GM23338 (cell line): Measurements from ENCODE around the gene MYO5A.

Experiments used
- EZH2 ChIP-seq: fragments of 200-600 bp; sonication (generic); IDR thresholded peaks from one replicate; pipeline ENCODE4 v1.8.0; 2017; ENCODE audit warnings: antibody characterized with exemption, mild to moderate bottlenecking, low read depth; ENCODE audit not compliant: unreplicated experiment
- EZH2phosphoT487 ChIP-seq: fragments of 200-600 bp; sonication (generic); IDR thresholded peaks from one replicate; pipeline ENCODE4 v1.8.1; 2018; ENCODE audit warnings: antibody characterized with exemption; ENCODE audit not compliant: unreplicated experiment
- JUNB ChIP-seq: IDR thresholded peaks from one replicate; pipeline ENCODE4 v1.6.1; 2016; ENCODE audit warnings: antibody characterized with exemption; ENCODE audit not compliant: unreplicated experiment
- TF ChIP-seq, protein P1 (sequence below), 2 experiments: fragments of 200-600 bp in 1 of 2; sonication (generic) in 1 of 2; conservative IDR thresholded peaks; 2 replicates each; pipeline versions ENCODE4 v1.5.1 to v1.6.1; 2016 to 2017; ENCODE audit warnings: antibody characterized with exemption in 2 of 2, low read depth in 2 of 2, mild to moderate bottlenecking in 2 of 2, moderate library complexity in 1 of 2
- TF ChIP-seq, protein P2 (sequence below): fragments of 250-450 bp; sonication (Bioruptor Pico); IDR thresholded peaks from 2 replicates; pipeline ENCODE4 v1.5.0; 2020; ENCODE audit warnings: mild to moderate bottlenecking, moderate library complexity

DNA sequence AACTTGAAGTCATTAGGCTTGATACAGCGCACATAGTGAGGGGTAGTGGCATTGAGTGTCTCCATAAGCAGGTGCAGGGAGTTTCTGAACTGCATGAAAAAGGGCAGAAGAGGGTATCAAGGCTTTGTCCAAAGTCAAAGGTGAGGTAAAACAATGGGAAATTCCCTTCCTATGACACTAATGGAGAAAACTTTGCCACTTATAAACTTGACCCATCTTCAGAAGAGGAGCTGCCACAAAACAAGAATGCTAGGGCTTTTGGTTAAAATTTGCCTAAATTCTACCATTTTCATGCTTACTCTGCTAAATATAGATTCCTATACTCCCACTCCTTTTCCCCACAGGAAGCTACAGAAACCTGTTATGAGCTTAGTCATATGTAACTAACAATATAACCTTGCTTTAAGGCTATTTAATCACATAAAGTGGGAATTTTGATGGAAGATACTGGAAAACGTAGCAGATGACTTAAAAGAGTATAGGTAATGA lies 145.5 kb downstream of the MYO5A start:
- TF ChIP-seq, protein P1, sequence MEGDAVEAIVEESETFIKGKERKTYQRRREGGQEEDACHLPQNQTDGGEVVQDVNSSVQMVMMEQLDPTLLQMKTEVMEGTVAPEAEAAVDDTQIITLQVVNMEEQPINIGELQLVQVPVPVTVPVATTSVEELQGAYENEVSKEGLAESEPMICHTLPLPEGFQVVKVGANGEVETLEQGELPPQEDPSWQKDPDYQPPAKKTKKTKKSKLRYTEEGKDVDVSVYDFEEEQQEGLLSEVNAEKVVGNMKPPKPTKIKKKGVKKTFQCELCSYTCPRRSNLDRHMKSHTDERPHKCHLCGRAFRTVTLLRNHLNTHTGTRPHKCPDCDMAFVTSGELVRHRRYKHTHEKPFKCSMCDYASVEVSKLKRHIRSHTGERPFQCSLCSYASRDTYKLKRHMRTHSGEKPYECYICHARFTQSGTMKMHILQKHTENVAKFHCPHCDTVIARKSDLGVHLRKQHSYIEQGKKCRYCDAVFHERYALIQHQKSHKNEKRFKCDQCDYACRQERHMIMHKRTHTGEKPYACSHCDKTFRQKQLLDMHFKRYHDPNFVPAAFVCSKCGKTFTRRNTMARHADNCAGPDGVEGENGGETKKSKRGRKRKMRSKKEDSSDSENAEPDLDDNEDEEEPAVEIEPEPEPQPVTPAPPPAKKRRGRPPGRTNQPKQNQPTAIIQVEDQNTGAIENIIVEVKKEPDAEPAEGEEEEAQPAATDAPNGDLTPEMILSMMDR (conservative IDR thresholded peaks at IDR 0.05; ENCODE audit: low read depth in 2 of 2) = no peak
- TF ChIP-seq EZH2phosphoT487 = no peak
- no peak for TF ChIP-seq EZH2
- TF ChIP-seq, protein P2, sequence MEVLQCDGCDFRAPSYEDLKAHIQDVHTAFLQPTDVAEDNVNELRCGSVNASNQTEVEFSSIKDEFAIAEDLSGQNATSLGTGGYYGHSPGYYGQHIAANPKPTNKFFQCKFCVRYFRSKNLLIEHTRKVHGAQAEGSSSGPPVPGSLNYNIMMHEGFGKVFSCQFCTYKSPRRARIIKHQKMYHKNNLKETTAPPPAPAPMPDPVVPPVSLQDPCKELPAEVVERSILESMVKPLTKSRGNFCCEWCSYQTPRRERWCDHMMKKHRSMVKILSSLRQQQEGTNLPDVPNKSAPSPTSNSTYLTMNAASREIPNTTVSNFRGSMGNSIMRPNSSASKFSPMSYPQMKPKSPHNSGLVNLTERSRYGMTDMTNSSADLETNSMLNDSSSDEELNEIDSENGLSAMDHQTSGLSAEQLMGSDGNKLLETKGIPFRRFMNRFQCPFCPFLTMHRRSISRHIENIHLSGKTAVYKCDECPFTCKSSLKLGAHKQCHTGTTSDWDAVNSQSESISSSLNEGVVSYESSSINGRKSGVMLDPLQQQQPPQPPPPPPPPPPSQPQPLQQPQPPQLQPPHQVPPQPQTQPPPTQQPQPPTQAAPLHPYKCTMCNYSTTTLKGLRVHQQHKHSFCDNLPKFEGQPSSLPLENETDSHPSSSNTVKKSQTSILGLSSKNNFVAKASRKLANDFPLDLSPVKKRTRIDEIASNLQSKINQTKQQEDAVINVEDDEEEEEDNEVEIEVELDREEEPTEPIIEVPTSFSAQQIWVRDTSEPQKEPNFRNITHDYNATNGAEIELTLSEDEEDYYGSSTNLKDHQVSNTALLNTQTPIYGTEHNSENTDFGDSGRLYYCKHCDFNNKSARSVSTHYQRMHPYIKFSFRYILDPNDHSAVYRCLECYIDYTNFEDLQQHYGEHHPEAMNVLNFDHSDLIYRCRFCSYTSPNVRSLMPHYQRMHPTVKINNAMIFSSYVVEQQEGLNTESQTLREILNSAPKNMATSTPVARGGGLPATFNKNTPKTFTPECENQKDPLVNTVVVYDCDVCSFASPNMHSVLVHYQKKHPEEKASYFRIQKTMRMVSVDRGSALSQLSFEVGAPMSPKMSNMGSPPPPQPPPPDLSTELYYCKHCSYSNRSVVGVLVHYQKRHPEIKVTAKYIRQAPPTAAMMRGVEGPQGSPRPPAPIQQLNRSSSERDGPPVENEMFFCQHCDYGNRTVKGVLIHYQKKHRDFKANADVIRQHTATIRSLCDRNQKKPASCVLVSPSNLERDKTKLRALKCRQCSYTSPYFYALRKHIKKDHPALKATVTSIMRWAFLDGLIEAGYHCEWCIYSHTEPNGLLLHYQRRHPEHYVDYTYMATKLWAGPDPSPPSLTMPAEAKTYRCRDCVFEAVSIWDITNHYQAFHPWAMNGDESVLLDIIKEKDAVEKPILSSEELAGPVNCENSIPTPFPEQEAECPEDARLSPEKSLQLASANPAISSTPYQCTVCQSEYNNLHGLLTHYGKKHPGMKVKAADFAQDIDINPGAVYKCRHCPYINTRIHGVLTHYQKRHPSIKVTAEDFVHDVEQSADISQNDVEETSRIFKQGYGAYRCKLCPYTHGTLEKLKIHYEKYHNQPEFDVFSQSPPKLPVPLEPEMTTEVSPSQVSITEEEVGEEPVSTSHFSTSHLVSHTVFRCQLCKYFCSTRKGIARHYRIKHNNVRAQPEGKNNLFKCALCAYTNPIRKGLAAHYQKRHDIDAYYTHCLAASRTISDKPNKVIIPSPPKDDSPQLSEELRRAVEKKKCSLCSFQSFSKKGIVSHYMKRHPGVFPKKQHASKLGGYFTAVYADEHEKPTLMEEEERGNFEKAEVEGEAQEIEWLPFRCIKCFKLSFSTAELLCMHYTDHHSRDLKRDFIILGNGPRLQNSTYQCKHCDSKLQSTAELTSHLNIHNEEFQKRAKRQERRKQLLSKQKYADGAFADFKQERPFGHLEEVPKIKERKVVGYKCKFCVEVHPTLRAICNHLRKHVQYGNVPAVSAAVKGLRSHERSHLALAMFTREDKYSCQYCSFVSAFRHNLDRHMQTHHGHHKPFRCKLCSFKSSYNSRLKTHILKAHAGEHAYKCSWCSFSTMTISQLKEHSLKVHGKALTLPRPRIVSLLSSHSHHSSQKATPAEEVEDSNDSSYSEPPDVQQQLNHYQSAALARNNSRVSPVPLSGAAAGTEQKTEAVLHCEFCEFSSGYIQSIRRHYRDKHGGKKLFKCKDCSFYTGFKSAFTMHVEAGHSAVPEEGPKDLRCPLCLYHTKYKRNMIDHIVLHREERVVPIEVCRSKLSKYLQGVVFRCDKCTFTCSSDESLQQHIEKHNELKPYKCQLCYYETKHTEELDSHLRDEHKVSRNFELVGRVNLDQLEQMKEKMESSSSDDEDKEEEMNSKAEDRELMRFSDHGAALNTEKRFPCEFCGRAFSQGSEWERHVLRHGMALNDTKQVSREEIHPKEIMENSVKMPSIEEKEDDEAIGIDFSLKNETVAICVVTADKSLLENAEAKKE (CRISPR knock-in tag) = no peak
- no peak for TF ChIP-seq JUNB
